HFF-Myc (cell line): Measurements from ENCODE around the gene KMT5C.

ENCODE experiments used
- DNase-seq: peaks from one replicate; pipeline ENCODE4 v3.0.0-alpha.2; 2011; ENCODE audit warnings: low read depth; ENCODE audit errors: extremely low read depth
- H3K4me3 ChIP-seq: replicated peaks from 2 replicates; pipeline ENCODE4 v1.5.1; 2011; ENCODE audit warnings: low read depth, mild to moderate bottlenecking, control low read depth, low read length
- TF ChIP-seq, protein P1 (sequence below): IDR thresholded peaks from 2 replicates; pipeline ENCODE4 v1.5.1; 2012; ENCODE audit warnings: mild to moderate bottlenecking, low read depth, low read length, control low read depth; ENCODE audit errors: missing control alignments

The KMT5C gene

DNA sequence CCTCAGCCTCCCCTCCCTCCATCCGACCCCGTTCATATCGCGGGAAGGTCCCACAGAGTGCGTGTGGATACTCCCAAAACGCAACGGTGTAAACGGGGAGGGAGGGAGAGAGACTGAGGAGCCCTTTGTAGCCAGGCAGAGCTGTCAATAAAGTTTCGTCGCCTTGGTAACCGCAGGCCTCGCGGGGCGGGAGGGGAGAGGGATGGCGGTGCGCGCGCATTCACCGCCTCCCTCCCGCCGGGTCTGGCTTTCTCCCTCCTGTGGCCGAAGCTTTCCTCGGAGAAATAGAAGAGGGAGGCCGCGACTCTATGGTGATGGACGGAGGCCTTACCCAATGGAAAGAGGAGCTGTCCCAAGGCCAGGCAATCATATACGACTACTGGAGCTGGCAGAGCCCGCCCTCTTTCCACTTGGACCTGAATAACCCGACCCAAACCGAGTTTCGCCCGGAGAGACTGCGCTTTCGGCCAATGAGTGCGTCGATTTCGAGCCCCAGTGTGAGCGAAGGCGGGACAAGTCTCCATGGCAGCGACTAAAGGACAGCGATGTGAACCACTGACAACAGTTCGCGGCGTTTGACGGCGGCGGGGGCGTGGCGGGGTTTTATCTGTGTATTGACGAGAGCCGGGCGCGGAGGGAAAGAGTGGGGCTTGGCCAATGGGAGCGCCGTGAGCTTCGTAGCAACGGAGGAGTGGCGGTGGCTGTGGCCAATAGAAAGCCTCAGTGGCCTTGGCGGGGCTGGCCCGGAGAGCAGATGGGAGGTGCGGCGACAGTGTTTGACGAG is at the start of gene KMT5C:
Gene KMT5C (plus strand): TSS at position 772 of the 784 bp plus-strand sequence. CDS start 2,061 bp downstream, outside the sequence.
- peak; percentile 100 for DNase-seq
- H3K4me3 ChIP-seq, result peak within 1 kb of the TSS; percentile 67
- TF ChIP-seq, protein P1, sequence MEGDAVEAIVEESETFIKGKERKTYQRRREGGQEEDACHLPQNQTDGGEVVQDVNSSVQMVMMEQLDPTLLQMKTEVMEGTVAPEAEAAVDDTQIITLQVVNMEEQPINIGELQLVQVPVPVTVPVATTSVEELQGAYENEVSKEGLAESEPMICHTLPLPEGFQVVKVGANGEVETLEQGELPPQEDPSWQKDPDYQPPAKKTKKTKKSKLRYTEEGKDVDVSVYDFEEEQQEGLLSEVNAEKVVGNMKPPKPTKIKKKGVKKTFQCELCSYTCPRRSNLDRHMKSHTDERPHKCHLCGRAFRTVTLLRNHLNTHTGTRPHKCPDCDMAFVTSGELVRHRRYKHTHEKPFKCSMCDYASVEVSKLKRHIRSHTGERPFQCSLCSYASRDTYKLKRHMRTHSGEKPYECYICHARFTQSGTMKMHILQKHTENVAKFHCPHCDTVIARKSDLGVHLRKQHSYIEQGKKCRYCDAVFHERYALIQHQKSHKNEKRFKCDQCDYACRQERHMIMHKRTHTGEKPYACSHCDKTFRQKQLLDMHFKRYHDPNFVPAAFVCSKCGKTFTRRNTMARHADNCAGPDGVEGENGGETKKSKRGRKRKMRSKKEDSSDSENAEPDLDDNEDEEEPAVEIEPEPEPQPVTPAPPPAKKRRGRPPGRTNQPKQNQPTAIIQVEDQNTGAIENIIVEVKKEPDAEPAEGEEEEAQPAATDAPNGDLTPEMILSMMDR, result peak; percentile 24

DNA sequence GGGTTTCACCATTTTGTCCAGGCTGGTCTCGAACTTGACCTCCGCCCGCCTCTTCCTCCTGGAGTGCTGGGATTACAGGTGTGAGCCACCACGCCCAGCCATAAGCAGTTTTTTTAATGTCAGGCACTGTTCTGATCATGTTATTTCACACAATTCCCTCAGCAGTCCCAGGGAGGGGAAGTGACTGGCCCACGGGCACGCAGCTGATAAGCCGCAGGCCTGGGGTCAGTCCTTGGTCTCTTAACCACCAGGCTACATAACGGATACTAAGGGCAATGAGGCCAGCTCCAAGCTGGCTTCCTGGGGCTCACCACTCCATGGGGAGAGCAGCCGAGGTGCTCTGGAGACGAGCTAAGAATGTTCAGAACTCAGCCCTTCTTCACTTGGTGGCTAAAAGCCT is 42.4 kb upstream of the KMT5C start:
- no peak for DNase-seq

DNA sequence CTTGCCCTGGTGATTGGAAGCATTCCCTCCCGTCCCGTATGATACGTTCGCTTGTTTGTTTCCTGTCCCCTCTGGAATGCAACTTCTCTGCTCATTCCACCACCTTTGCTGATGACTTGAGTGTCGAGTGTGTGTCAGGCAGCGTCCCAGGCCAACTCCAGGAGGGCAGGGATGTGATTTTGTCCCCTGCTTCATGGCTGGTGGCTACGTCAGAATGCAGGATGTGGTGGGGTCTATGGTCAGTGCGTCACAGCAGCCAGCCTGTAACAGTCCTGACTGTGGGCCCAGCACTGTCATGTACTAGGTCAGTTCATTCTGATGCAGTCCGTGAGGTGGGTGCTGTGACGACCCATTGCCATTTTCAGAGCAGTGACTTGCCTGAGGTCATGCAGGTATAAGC is 39.7 kb upstream of the KMT5C start:
- no peak for DNase-seq
- TF ChIP-seq, protein P1, result no peak
- no peak overlapping the region for H3K4me3 ChIP-seq

More for the DNA sequence above, 42.4 kb upstream of the KMT5C start:
- TF ChIP-seq, protein P1, result no peak
- no peak overlapping the region for H3K4me3 ChIP-seq

DNA sequence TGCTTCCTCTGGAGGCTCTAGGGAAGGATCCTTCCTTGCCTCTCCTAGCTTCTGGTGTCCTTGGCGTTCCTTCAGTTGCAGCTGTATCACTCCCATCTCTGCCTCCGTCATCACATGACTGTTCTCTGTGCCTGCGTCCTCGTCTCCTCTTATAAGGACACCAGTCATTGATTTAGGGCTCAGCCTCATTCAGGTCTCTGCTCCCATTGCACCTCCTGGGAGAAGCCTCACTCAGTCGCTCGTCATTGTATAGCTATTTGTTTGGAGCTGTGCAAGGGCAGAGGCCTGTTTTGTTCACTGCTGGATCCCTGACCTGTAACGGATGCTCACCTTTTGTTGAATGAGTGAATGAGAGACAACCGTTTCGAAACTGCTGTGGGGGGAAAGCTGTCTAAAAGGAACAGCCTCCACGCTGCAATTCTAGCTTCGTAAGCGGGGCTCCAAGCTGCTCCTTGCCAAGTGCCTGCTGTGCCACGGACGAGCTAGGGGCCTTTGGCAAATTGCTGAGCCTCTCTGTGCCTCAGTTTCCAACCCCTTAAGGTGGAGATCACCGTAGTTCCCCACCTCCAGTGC is 38.7 kb upstream of the KMT5C start:
- TF ChIP-seq, protein P1, result no peak
- H3K4me3 ChIP-seq, result no peak overlapping the region
- DNase-seq, result no peak

DNA sequence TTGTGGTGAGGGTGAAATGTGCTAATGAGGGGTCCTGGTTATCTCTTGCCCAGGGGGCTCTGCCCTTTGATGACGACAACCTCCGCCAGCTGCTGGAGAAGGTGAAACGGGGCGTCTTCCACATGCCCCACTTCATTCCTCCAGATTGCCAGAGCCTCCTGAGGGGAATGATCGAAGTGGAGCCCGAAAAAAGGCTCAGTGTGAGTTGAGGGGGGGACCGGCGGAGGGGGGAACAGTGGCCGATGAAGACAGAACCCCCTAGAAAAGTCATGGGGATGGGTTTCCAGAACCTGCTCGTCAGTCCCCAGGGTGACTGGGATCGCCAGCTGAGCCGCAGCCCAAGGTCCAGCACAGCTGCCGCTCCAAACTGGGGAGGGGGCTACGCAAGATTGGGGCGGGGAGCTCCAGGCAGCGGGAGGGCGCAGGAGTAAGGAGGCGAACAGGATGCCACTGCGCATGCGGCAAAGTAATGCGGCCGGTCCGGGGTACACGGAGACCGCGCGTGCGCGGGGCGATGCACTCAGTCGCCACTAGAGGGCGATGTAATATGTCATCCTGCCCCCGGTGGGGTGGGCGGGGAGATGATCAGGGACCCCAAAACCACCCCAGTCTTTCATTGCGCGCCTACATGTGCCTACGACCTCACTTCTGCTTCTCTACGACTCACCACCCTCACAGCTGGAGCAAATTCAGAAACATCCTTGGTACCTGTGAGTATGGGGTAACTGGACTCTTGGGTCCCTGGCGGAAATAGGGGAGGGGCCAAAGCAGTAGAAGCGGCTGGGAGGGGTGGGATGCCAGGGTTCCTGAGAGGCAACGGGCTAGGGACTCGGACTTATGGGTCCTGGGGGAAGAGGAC is 38.0 kb upstream of the KMT5C start:
- DNase-seq, result peak; percentile 55
- H3K4me3 ChIP-seq, result 0 out of 2 replicates have a peak overlapping the region, but pooled peaks have one; percentile 6
- TF ChIP-seq, protein P1, result peak; percentile 84

DNA sequence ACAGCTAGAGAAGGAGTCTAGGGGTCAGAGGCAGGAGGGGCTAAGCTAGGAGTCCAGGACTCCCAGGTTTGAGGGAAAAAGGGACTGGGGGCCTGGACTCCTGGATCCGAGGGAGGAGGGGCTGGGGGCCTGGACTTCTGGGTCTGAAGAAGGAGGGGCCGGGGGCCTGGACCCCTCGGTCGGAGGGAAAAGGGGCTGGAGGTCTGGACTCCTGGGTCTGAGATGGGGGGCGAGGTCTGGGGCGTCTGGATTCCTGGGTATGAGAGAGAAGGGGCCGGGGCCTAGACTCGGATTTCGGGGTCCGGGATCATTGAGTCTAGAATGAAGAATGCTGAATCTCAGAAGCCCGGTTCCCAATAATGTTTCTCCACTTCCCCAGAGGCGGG is 37.4 kb upstream of the KMT5C start:
- TF ChIP-seq, protein P1, result no peak
- DNase-seq, result no peak
- H3K4me3 ChIP-seq, result no peak overlapping the region
